Measurements from ENCODE around the gene NPEPL1.
"Not testable (repeated sequence)": the region's sequence is repeated elsewhere in the genome, so short reads cannot be mapped to it uniquely, and the experiment has no call there.

Gene NPEPL1

GRCh38 chr20:58748618-58749017 lies 56.0 kb downstream of the NPEPL1 start:
- TF ChIP-seq GATA1 (IDR thresholded peaks at IDR 0.05; ENCODE audit: low read depth, low read length) (no peak), POLR2A (IDR thresholded peaks at IDR 0.05; ENCODE audit: low read length) (no peak)
- DNase-seq = no peak

GRCh38 chr20:58749098-58749769 lies 56.6 kb downstream of the NPEPL1 start:
- DNase-seq = no peak
- TF ChIP-seq POLR2A (IDR thresholded peaks at IDR 0.05; ENCODE audit: low read length) (no peak), GATA1 (IDR thresholded peaks at IDR 0.05; ENCODE audit: low read depth, low read length) (no peak)

GRCh38 chr20:58749979-58750378 lies 57.4 kb downstream of the NPEPL1 start:
- no peak for DNase-seq

GRCh38 chr20:58750706-58751105 lies 58.1 kb downstream of the NPEPL1 start:
- DNase-seq = not testable (repeated sequence)

More at GRCh38 chr20:58749979-58750378, 57.4 kb downstream of the NPEPL1 start:
- TF ChIP-seq GATA1 (IDR thresholded peaks at IDR 0.05; ENCODE audit: low read depth, low read length) (no peak), POLR2A (IDR thresholded peaks at IDR 0.05; ENCODE audit: low read length) (no peak)

GRCh38 chr20:58751979-58752378 lies 59.4 kb downstream of the NPEPL1 start:
- TF ChIP-seq POLR2A (IDR thresholded peaks at IDR 0.05; ENCODE audit: low read length) = no peak
- TF ChIP-seq GATA1 (IDR thresholded peaks at IDR 0.05; ENCODE audit: low read depth, low read length) = no peak
- no peak for DNase-seq

DNA sequence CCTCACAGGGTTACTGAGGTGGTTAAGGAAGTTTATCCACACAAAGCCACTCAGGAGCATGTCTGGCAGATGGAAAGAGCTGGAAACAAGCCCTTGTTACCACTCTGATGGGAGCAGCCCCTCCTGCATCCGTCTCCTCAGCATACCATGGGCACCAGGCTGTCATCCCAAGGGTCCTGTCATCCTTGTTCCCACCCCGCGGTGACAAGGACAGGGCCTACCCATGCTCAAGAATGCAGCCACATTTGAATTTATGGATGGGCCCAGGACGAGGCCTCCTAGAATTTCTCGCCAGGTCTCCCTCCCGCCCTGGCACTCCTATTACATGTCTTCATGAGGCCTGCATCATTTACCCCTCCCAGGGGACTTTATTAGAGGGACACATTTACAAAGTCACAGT lies 60.0 kb downstream of the NPEPL1 start:
- TF ChIP-seq GATA1 (IDR thresholded peaks at IDR 0.05; ENCODE audit: low read depth, low read length) = no peak
- no peak for TF ChIP-seq POLR2A (IDR thresholded peaks at IDR 0.05; ENCODE audit: low read length)
- DNase-seq = no peak

- DNase-seq = no peak
- TF ChIP-seq POLR2A (IDR thresholded peaks at IDR 0.05; ENCODE audit: low read length) (no peak), GATA1 (IDR thresholded peaks at IDR 0.05; ENCODE audit: low read depth, low read length) (no peak)
These were observed 60.8 kb downstream of the NPEPL1 start for GRCh38 chr20:58753267-58753921.

- TF ChIP-seq GATA1 (IDR thresholded peaks at IDR 0.05; ENCODE audit: low read depth, low read length) (no peak), POLR2A (IDR thresholded peaks at IDR 0.05; ENCODE audit: low read length) (no peak)
- no peak for DNase-seq
These were observed 61.4 kb downstream of the NPEPL1 start for GRCh38 chr20:58753922-58754551.

GRCh38 chr20:58754584-58754983 lies 62.0 kb downstream of the NPEPL1 start:
- TF ChIP-seq POLR2A (IDR thresholded peaks at IDR 0.05; ENCODE audit: low read length) = no peak
- no peak for DNase-seq

DNA sequence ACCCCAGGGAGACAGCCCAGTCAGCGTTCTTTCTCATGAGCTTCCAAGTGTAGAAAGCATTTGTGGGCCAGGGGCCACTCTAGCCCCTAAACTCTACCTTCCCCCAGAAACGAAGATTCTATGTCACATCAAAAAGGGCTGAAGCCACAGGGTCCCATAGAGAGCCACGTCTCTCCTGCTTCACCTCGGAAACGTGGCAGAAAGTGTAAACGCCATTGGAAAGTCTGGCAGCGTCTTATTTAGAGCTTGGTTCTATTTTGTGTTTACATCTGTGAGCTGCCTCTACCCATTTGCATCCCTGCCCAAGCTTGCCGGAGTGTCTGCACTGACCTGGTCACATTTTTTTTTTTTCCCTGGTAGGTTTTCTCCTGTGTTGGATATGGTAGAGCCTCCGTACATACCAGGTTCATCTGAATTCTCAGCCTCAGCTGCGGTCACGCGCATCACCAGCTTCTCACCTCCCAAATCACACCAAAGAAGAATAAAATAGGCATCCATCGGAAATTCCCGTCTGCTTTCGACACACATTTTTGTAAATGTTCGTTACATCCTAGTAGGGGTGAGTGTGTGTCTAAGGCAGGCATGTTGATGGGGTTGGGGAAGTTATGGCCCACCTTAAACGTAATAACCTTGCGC lies 62.6 kb downstream of the NPEPL1 start:
- DNase-seq = no peak
- TF ChIP-seq POLR2A (IDR thresholded peaks at IDR 0.05; ENCODE audit: low read length) = no peak
- no peak for TF ChIP-seq GATA1 (IDR thresholded peaks at IDR 0.05; ENCODE audit: low read depth, low read length)

GRCh38 chr20:58755766-58756449 lies 63.3 kb downstream of the NPEPL1 start:
- no peak for DNase-seq
- TF ChIP-seq POLR2A (IDR thresholded peaks at IDR 0.05; ENCODE audit: low read length) (no peak), GATA1 (IDR thresholded peaks at IDR 0.05; ENCODE audit: low read depth, low read length) (no peak)

DNA sequence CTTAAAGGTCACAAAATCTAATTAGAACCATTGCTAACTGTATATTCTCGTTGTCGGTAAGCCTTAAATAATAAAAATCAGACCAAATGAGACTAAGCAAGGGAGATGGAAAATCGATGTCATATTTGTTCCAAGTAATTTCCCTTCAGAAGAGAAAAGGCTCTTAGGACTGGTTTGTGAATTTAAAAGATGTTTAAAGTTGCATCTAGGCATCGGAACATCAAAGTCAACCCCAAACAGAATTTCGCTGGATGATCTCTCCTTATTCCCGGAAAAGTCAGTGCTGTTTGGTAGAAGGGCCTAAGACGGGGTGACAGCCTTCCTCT lies 63.8 kb downstream of the NPEPL1 start:
- DNase-seq = no peak
- no peak for TF ChIP-seq GATA1 (IDR thresholded peaks at IDR 0.05; ENCODE audit: low read depth, low read length)
- no peak for TF ChIP-seq POLR2A (IDR thresholded peaks at IDR 0.05; ENCODE audit: low read length)

GRCh38 chr20:58757647-58758046 lies 65.0 kb downstream of the NPEPL1 start:
- not testable (repeated sequence) for DNase-seq

GRCh38 chr20:58759947-58760346 lies 67.3 kb downstream of the NPEPL1 start:
- TF ChIP-seq POLR2A (IDR thresholded peaks at IDR 0.05; ENCODE audit: low read length) (no peak), GATA1 (IDR thresholded peaks at IDR 0.05; ENCODE audit: low read depth, low read length) (no peak)
- DNase-seq = no peak
